NCI-H2227 (cell line): ENCODE data around the gene SERPINB4.
"Not testable (repeated sequence)": the region's sequence is repeated elsewhere in the genome, so short reads cannot be mapped to it uniquely, and the experiment has no call there.

ENCODE experiments used
- DNase-seq: peaks from one replicate; lab custom pipeline; 2025; ENCODE audit not compliant: unreplicated experiment; lab: John Stamatoyannopoulos, UW

The SERPINB4 gene

DNA sequence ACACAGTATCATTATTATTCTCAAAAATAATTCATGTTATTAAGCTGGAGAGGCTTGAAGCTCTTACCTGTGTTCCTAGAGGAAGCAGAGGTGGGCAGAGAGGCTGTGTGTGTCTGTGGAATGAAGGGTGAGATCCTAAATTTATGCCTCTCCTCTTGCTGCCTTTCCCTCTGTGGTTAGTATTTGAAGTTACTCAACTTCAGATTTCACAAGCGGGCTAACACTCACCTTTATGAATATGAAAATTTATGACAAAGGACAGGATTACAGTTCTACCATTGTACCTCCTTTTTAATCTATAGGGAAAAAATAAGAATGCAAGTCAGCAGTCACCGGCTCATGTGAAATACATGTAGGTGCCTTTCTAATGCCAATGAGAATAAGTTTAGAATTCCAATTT is at the start of gene SERPINB4:
Gene SERPINB4, minus strand, starts transcription at position 115 of the 400 bp plus-strand sequence. CDS start 679 bp downstream, outside the sequence.
- not testable (repeated sequence) for DNase-seq

- no peak for DNase-seq
These were observed 45.0 kb upstream of the SERPINB4 start for GRCh38 chr18:63689064-63689463.

DNA sequence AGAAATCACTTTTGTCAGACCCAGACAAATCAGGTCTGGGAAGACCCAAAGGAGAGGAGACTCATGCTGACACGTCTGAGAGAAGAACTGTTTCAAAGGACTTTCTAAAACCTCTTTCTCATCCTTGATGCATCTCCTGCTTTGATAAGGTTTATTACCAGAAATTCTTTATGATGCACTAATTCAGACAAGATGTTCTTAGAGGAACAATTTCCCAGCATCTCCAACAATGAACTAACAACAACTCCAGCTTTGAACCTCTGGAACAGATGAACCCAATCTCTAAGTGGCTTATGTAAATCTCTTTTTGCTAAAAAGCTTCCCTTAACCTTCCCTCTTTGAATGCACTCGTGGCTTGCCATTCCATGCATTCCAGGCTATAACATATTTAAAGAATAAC is 42.8 kb upstream of the SERPINB4 start:
- no peak for DNase-seq

DNA sequence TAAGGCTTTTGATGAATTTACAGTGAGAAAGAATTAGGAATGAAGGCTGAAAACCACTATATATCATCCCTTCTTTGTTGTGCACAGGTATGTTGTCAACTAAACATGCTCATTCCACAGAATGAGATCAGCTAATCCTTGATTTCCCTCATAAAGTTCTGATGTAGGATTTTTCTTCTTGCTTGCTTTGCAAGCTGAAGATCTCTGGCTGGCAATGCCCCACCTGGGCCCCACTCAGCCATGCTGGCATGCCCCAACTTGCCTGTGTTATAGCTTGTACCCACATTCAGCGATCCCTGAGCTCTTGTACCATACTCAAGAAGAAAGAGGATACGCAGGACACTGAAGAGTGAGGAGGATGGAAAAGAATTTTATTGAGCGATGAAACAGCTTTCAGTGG is 40.7 kb upstream of the SERPINB4 start:
- no peak for DNase-seq

DNA sequence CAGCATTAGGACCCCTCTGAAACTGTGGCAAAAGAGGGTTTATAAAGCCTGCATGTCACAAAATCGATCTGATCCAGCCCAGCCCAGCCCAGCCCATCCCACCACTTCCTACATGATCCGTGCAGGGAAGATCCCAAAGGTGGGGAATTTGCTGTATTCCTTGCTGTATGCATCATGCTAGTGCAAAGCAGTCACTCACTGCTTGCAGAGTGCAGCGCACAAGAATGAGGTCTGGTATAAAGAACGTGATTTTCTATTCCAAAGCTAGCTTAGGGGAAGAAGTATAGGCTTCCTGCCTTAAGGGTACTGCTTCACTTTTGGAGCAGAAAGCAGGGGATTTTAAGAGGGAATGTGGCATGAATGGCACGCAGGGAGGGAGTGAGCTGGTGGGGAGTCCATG is 39.8 kb upstream of the SERPINB4 start:
- no peak for DNase-seq

GRCh38 chr18:63683152-63683551 is 39.1 kb upstream of the SERPINB4 start:
- DNase-seq: no peak

DNA sequence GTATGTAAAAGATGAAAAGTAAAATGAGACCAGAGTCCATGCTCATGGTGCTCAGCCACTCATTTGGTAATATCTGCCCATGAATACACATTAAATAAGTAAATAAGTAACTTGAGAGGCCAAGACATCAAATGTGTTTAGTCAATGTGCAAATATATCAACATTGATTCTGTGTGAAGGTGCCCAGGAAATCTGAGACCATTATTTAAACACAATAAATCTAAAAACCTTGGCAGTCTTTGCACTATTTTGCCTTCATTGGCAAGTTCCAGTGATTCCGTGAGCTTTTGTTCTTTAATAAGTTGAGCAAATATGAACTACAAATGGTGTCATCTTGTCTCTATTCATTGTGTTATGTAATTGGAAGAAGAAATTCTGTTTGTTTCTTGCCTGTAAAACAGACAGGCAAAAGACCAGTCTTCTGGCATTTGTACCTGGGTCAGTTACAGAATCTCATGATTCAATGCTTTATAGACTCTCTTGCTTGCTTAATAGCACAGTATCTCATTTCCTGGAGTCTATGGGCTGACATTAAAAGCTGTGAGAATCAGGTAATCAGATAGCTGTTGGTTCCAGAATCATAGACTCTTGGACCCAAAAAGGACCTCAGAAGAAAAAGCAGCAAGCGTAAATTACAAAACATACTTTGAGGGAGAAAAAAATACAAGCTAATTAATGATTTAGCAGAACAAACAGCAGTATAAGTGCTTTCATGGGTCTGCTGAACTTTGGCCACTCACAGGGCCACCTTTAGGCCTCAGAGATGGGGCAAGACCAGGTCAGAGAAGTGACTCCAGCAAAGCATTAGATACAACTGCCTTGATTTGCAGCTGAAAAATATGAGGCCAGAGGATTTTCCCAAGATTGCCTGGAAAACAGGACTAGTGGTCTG is 37.6 kb upstream of the SERPINB4 start:
- DNase-seq: no peak

DNA sequence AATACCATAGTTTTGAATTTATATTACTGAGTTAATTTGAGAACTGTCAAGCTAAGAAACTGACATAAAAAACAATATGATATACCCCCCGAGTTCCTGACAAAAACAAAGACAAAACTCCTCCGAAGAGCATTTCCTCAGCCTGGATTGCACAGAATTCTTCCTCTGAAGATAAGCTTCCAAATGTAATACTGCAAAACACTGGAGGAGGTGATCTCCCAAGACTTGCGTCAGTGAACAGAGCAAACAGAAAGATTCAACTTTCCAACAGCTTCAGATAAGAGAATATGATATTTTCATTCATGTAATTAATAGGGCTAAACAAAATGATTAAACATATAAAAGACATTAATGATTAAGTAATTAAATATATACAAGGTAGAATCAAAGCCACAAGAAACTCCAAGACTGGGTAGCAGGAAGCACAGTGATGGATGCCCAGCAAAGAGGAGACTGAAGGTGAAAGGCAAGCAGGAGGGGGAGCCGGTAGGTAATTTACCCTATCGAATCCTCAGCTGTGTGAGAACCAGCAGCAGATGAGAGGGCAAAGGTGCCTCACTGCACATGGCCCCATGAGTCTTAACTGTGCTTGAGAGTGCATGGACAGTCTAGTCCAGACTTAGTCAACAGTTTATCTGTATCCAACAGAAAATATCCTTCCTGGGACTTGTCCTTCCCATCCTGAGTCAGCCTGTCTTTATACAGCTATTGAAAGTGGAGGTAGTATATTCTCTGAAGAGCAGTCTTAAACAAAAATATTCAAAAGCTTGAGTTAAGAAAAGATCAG is 36.0 kb upstream of the SERPINB4 start:
- no peak for DNase-seq

DNA sequence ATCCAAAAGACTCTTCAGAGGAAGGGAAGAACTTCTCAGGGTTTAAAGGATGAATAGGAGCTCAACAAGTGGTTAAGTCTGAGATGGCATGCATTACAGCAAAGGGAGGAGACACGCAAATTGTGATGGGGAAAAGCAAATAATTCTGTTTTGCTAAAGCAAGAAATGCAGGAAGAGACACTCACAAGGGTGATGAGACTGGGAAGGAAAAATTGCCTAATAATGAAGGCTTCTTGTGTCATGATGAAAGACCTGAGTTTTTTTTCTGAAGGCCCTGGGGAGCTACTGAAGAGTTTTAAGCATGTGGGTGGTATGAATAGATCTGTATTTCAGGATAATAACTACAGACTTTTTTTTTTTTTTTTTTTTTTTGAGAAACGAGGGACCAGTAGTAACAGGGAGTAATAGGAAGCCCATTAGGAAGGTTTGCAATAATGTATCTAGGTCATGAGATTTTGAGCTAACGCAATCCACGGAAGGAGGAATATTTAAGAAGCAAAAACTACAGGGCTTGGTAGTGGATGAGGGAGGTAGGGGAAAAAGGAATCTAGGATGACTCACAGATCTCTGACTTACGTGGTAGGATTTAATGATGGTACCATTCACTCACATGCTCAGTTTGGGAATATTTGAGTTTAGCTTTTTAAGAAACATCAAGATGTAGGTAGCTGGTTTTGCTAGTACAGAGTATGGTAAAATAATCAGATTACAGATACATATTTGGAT is 33.6 kb upstream of the SERPINB4 start:
- DNase-seq: no peak

DNA sequence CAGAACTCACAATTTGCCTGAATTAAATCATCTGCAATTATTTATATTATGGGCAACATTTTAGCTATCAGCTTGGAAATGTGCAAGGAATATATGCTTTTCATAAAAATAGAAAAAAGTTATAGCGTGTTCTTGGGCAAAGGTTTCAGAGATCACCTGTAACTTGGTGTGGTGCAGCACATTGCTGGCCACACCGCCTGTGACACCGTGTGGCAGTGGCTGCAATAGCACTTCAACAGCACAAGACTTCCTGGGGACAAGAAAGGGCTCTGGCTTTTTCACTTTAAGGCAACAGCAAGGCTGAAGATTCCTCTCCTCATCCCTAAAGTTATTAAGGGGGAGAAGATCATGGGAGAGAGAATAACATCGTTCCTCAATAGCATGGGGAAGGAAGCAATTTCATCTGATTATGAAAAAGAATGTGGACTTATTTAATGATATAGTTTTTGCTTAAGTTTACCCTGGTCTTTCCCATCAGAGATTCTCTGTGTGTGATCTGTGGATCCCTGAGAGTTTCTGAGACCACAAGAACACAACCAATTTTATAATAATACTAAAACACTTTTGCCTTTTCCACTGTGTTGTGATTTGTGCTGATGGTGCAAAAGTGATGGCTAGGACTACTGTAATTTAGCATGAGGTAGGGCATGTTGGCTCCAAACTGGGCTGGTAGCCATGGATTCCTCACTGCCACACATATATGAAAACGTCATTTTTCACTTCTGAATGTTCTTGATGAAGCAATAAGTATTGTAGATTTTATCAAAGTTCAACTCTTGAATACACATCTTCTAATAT is 32.7 kb upstream of the SERPINB4 start:
- DNase-seq: no peak

DNA sequence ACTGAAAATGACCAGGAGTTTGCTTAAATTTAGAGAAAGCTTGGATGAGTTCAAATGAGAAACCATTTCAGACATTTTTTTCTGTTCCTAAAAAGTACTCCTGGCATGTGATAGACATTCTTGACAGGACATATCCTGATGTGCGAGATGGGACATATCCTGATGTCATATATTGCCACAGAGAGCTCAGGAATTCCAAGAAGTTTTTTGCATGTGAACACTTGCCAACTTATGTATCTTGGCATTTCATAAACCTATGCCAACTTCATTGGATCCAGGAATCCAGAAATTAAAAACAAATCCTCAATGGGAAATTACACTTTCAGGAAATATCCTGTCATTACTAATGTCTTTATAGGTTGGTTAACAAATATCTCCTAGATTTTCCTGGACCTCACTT is 20.5 kb upstream of the SERPINB4 start:
- no peak for DNase-seq

- DNase-seq: not testable (repeated sequence)
These were observed 17.7 kb upstream of the SERPINB4 start, which contains the start of gene SERPINB3 for GRCh38 chr18:63661750-63662149. SERPINB3 (minus strand) TSS chr18:63661893; CDS start chr18:63661216, 677 bp downstream.

GRCh38 chr18:63658920-63659319 is 14.9 kb upstream of the SERPINB4 start:
- DNase-seq: not testable (repeated sequence)

DNA sequence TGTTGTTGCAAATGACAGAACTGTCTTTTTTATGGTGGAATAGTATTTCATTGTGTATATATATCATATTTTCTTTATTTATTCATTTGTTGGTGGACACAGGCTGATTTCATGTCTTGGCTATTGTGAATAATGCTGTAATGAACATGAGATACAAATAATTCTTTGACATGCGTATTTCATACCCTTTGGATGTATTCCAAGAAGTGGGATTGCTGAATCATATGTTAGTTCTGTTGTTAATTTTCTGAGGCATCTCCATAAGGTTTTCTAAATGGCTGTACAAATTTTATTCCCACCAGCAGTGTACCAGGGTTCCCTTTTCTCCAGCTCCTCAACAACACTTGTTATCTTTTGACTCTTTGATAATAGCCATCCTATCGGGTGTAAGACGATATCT is 6.2 kb upstream of the SERPINB4 start:
- DNase-seq: not testable (repeated sequence)

DNA sequence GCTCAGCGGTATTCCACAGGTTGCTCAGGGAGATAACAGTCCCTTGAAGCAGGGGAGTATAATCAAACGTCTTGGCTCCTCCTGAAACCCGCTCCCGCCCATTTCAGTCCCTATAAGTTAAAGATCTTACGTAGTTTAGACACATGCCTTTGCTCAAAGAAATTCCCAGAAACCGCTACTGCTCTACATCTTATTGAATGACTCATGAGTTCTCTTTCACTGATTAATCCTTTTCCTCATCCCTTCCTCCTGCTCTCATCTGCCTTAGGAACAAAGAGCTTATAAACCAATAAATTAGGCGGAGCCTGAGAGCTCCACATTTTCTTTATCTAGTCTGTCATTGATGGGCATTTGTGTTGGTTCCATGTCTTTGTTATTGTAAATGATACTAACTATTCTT is 4.2 kb upstream of the SERPINB4 start:
- no peak for DNase-seq

GRCh38 chr18:63646936-63647335 is 2.9 kb upstream of the SERPINB4 start:
- DNase-seq: no peak

DNA sequence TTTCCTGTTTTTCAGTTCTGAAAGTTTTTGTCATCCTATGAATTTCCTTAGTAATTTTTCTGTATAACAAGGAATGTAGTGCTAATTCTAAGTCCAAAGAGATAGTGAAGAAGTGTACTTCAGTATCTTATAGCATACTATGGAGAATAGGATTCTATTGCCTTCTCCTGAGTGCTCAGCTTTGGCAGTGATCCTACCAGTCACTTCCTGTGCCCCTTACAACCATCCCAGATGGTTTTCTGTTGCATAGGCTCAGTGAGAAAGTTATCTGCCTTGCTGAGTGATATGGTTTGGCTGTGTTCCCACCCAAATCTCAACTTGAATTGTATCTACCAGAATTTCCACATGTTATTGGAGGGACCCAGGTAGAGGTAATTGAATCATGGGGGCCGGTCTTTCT is 638 bp upstream of the SERPINB4 start:
- DNase-seq: not testable (repeated sequence)

GRCh38 chr18:63642668-63643356 is 1.2 kb downstream of the SERPINB4 start:
- DNase-seq: not testable (repeated sequence)

DNA sequence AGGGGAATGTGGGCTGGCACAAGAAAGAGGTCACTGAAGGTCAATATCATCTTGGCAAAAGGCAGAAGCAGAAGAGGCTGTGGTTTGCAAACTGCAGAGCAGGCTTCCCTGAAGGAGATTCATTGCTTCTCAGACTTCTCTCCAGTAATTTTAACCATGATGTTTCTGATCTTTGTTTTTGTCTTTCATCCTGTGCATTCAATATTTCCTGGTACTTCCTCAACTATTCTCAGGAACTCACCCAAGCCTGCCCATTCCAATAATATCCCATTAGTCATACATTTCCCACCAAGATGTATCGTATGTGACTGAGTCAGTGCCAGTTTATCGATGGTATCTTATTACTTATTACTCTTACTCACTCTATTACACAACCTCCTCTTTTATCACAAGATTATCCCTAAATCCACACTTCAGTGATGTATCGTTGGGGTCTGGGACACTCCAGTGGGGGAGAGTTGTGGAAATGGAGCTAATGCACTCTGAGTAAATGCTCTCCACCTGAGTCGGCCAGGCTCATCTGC is 2.8 kb downstream of the SERPINB4 start:
- DNase-seq: not testable (repeated sequence)

- DNase-seq: no peak
These were observed 6.4 kb downstream of the SERPINB4 start for GRCh38 chr18:63637703-63638102.
